NCI-H69 (cell line): ENCODE measurements around the gene SUZ12.
"Not testable (repeated sequence)": the region's sequence is repeated elsewhere in the genome, so short reads cannot be mapped to it uniquely, and the experiment has no call there.

Experiments
- DNase-seq: peaks from one replicate; lab custom pipeline; 2025; lab: John Stamatoyannopoulos, UW

SUZ12 gene

DNA sequence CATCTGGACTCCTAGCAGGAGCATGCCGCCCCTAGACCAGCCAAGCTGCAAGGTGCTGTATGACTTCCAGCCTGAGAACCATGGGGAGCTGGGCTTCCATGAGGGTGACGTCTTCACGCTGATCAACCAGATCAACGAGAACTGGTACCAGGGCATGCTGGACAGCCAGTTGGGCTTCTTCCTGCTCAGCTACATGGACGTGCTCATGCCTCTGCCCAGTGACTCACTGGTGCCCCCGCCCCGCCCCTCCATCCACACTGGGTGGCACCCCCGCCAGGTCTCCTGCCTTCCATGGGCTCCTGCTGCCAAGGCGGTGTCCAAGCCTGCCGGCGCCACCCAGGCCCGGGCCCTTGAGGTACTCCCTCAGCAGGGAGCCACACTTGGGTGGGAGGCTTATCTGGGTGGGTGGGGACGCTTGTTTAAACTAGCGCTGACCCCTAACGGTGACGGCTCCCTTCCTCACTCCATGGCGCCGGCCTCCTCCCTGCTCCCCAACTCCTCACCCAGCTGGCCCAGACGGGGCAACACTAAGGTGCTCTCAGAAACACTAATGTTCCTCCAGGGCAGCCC, 104.6 kb downstream of the SUZ12 start:
- not testable (repeated sequence) for DNase-seq

DNA sequence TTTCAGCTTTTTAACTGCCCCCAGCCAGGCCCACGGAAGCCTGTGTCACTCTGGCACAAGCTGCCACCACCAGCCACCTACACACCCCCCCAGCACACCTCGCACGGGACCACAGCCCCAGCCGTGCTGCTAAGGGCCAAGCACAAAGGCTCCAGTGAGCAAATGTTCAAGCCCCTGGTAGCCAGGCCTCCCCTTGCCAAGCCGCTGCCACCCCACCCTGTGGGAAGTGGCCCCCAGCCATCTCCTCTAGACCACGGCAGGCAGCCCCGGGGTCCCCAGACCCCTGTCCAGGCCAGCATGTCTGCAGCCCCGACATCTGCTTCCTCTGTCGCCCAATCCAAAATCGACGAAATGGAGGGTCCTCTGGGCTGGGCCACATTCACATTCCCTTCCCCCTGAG, 105.5 kb downstream of the SUZ12 start:
- DNase-seq: not testable (repeated sequence)

DNA sequence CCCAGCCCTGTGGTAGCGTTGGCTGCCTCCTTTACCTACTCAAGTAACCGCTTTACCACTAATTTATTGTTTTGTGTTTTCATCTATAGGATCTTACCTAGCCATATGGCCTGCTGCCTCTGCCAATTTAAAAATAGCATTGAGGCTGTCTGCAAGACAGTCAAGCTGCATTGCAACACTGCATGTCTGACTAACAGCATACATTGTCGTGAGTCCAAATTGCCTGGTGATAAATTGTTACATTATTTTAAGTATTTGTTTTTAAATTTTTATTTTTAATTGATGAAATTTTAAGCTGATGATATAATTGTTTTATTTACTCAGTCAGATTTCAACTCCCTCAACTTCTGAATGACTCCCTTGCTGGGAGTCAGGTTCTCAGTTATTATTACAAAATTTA, 108.8 kb downstream of the SUZ12 start:
- DNase-seq: not testable (repeated sequence)

DNA sequence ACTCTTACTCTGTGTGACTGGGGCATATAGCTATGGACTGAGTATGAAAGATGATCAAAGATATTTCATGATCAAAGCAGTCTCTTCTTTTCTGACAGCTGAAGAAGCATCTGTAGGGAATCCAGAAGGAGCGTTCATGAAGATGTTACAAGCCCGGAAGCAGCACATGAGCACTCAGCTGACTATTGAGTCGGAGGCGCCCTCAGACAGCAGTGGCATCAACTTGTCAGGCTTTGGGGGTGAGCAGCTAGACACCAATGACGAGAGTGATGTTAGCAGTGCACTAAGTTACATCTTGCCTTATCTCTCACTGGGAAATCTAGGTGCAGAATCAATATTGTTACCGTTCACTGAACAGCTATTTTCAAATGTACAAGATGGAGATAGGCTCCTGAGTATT, 110.9 kb downstream of the SUZ12 start:
- not testable (repeated sequence) for DNase-seq
